HCT116 (cell line): ENCODE data around the gene SSR1.

Source experiments
- CBX3 ChIP-seq: IDR thresholded peaks from 2 replicates; pipeline ENCODE4 v1.6.1; 2012; ENCODE audit warnings: low read depth
- CTCF ChIP-seq, 3 experiments: fragments of 200-600 bp in 1 of 3; sonication (generic) in 1 of 3; IDR thresholded peaks in 2 of 3; conservative IDR thresholded peaks in 1 of 3; 2 replicates each; pipeline ENCODE4 v1.5.1; 2012 to 2017; ENCODE audit warnings: low read depth in 2 of 3, low read length in 2 of 3, antibody characterized with exemption in 1 of 3, borderline replicate concordance in 1 of 3, control low read depth in 1 of 3, mild to moderate bottlenecking in 1 of 3, mixed read lengths in 1 of 3, mixed run types in 1 of 3, moderate library complexity in 1 of 3; ENCODE audit not compliant: insufficient read depth in 1 of 3
- POLR2A ChIP-seq: IDR thresholded peaks from 2 replicates; pipeline ENCODE4 v1.7.0; 2011; ENCODE audit warnings: borderline replicate concordance; ENCODE audit not compliant: insufficient read depth, insufficient read length; ENCODE audit errors: extremely low read depth
- TCF7L2 ChIP-seq: IDR thresholded peaks from 2 replicates; pipeline ENCODE4 v1.7.0; 2011; ENCODE audit warnings: borderline replicate concordance, inconsistent platforms; ENCODE audit not compliant: insufficient read depth, insufficient read length; ENCODE audit errors: extremely low read depth
- TF ChIP-seq, protein P1 (sequence below): IDR thresholded peaks from 2 replicates; pipeline ENCODE4 v1.6.1; 2012; ENCODE audit warnings: low read depth

- TF ChIP-seq CBX3 (no peak), POLR2A (no peak), CTCF (IDR thresholded peaks at IDR 0.05 in 2 of 3, conservative IDR thresholded peaks at IDR 0.05 in 1 of 3; ENCODE audit: borderline replicate concordance in 1 of 3, insufficient read depth in 1 of 3, low read depth in 2 of 3, low read length in 2 of 3) (no peak), TCF7L2 (no peak)
- TF ChIP-seq, protein P1, sequence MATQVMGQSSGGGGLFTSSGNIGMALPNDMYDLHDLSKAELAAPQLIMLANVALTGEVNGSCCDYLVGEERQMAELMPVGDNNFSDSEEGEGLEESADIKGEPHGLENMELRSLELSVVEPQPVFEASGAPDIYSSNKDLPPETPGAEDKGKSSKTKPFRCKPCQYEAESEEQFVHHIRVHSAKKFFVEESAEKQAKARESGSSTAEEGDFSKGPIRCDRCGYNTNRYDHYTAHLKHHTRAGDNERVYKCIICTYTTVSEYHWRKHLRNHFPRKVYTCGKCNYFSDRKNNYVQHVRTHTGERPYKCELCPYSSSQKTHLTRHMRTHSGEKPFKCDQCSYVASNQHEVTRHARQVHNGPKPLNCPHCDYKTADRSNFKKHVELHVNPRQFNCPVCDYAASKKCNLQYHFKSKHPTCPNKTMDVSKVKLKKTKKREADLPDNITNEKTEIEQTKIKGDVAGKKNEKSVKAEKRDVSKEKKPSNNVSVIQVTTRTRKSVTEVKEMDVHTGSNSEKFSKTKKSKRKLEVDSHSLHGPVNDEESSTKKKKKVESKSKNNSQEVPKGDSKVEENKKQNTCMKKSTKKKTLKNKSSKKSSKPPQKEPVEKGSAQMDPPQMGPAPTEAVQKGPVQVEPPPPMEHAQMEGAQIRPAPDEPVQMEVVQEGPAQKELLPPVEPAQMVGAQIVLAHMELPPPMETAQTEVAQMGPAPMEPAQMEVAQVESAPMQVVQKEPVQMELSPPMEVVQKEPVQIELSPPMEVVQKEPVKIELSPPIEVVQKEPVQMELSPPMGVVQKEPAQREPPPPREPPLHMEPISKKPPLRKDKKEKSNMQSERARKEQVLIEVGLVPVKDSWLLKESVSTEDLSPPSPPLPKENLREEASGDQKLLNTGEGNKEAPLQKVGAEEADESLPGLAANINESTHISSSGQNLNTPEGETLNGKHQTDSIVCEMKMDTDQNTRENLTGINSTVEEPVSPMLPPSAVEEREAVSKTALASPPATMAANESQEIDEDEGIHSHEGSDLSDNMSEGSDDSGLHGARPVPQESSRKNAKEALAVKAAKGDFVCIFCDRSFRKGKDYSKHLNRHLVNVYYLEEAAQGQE = no peak
Measured at GRCh38 chr6:7247179-7247456, 65.9 kb downstream of the SSR1 start.
